Stimulated activated CD8-positive, alpha-beta memory T cell treated with anti-CD3 and anti-CD28 coated beads, Interleukin-15, amount 100 ng/mL, for 48 hours (primary cell): ENCODE measurements around the gene HOXC12.

Experiments
- DNase-seq, 2 donors: peaks; one replicate each; pipeline ENCODE4 v3.0.0-alpha.2; 2020; ENCODE audit warnings: low read depth in 2 of 2

HOXC12 gene

GRCh38 chr12:53954694-53955035 is at the start of gene HOXC12:
HOXC12 (plus strand) TSS chr12:53954903; CDS start chr12:53954930, 27 bp downstream.
- DNase-seq, result no peak

GRCh38 chr12:53907103-53907502 is 47.6 kb upstream of the HOXC12 start:
- no peak for DNase-seq

- DNase-seq, result no peak
These were observed 37.7 kb upstream of the HOXC12 start for GRCh38 chr12:53916788-53917655.

GRCh38 chr12:53924521-53925405 is 29.9 kb upstream of the HOXC12 start:
- DNase-seq, result no peak

- DNase-seq, result no peak
These were observed 27.3 kb upstream of the HOXC12 start for GRCh38 chr12:53927220-53928029.

GRCh38 chr12:53928054-53928835 is 26.5 kb upstream of the HOXC12 start:
- no peak for DNase-seq

- DNase-seq, result no peak
These were observed 25.2 kb upstream of the HOXC12 start for GRCh38 chr12:53929527-53929926.

GRCh38 chr12:53930591-53931255 is 24.0 kb upstream of the HOXC12 start:
- no peak for DNase-seq

GRCh38 chr12:53931844-53932581 is 22.7 kb upstream of the HOXC12 start:
- no peak for DNase-seq

GRCh38 chr12:53932915-53933314 is 21.8 kb upstream of the HOXC12 start:
- DNase-seq, result no peak

GRCh38 chr12:53935383-53936341 is 19.0 kb upstream of the HOXC12 start:
- no peak for DNase-seq

- no peak for DNase-seq
These were observed 17.6 kb upstream of the HOXC12 start for GRCh38 chr12:53937099-53937498.

- no peak for DNase-seq
These were observed 16.9 kb upstream of the HOXC12 start for GRCh38 chr12:53937596-53938325.

GRCh38 chr12:53938326-53939140 is 16.2 kb upstream of the HOXC12 start, which contains the start of gene HOXC13:
HOXC13 (plus strand) TSS chr12:53938831; CDS start chr12:53938907, 76 bp downstream.
- peak; percentile 17 to 44 for DNase-seq

GRCh38 chr12:53939141-53940108 is 15.3 kb upstream of the HOXC12 start:
- DNase-seq, result no peak
